ENCODE results near the gene SMARCD1. TPM values are rescaled to one million over a fixed set of nuclear protein-coding genes. Genes with fewer than 3 reads are reported as not detected.

The SMARCD1 gene
- total and polyA plus RNA-seq, 8 donors, result 2.9 to 75.9 (median 18.6) TPM

GRCh38 chr12:50040657-50041056 lies 44.5 kb upstream of the SMARCD1 start:
- no peaks in the 10 kb centered on the region for H3K27me3 ChIP-seq
- peaks cover 0 to 9% (median 8%) of the 10 kb centered on the region in 4 donors for H3K4me1 ChIP-seq
- no peak for TF ChIP-seq POLR2AphosphoS5 (IDR thresholded peaks at IDR 0.05)
- no peak for TF ChIP-seq POLR2A (IDR thresholded peaks at IDR 0.05)
- no peak for TF ChIP-seq EP300 (IDR thresholded peaks at IDR 0.05)
- no peak for TF ChIP-seq CTCF (IDR thresholded peaks at IDR 0.05)
- H3K27ac ChIP-seq, result no peak overlapping the region
- intact Hi-C loops (cut with DNase I; ENCODE audit: low total_unique reads), result no loop called here
- no peak overlapping the region for H3K4me3 ChIP-seq
- 74 to 83% (median 80%) methylated on average over 4 of the region's 4 CpGs for WGBS, 5 donors
- H3K9me3 ChIP-seq, result no peaks in the 10 kb centered on the region
- H3K36me3 ChIP-seq, result no peaks in the 10 kb centered on the region
- no peak for DNase-seq

DNA sequence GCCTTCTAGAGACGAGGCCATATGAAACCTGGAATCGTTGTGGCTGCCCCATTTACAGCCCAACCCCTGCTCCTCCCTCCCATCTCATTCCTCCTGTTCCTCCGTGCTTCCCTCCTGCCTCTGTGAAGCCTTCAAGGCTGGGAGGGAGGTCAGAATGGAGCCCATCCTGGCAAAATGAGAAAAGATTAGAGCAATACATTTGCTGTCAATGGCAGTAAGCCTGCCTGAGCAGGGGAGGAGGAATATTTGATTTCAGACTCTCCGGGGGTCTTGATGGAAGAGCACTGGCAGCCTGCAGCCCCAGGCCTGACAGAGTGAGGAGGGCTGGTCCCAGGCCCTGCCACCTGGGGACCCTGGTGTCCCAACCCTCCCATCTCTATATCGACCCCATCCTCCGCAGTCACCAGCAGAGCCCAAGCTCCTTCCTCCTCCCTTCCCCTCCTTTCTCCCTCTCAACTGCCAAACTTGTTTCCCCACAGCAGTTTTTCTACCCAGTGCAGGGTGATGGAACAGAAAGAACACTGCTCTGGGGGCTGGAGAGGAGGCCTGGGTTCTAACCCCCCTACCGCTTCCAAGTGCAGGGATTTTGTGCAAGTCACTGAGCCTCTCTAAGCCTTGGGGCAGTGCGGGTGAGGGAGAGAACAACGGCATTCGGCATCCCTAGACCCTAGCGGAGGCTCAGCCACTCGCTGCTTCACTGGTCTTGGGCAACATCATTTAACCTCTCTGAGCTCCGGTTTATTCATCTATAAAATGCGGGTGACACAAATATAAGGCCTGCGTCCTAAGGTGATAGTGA lies 43.9 kb upstream of the SMARCD1 start:
- no peak for DNase-seq
- Histone ChIP-seq H3K4me3 (no peak overlapping the region), H3K27ac (no peak overlapping the region), H3K9me3 (no peaks in the 10 kb centered on the region), H3K36me3 (no peaks in the 10 kb centered on the region), H3K27me3 (no peaks in the 10 kb centered on the region), H3K4me1 (peaks cover 0 to 9% (median 8%) of the 10 kb centered on the region in 4 donors)
- WGBS, 5 donors, result 77 to 85% (median 82%) methylated on average over 15 of the region's 15 CpGs
- TF ChIP-seq EP300 (IDR thresholded peaks at IDR 0.05), result no peak
- no peak for TF ChIP-seq POLR2AphosphoS5 (IDR thresholded peaks at IDR 0.05)
- TF ChIP-seq POLR2A (IDR thresholded peaks at IDR 0.05), result no peak
- TF ChIP-seq CTCF (IDR thresholded peaks at IDR 0.05), result no peak
- intact Hi-C loops (cut with DNase I; ENCODE audit: low total_unique reads), result no loop called here

GRCh38 chr12:50041962-50042361 lies 43.2 kb upstream of the SMARCD1 start:
- Histone ChIP-seq H3K4me1 (peaks cover 0 to 9% (median 8%) of the 10 kb centered on the region in 4 donors), H3K27ac (no peak overlapping the region), H3K36me3 (no peaks in the 10 kb centered on the region), H3K27me3 (no peaks in the 10 kb centered on the region), H3K9me3 (no peaks in the 10 kb centered on the region), H3K4me3 (no peak overlapping the region)
- TF ChIP-seq EP300 (IDR thresholded peaks at IDR 0.05) (no peak), CTCF (IDR thresholded peaks at IDR 0.05) (no peak), POLR2A (IDR thresholded peaks at IDR 0.05) (no peak), POLR2AphosphoS5 (IDR thresholded peaks at IDR 0.05) (no peak)
- no peak for DNase-seq
- intact Hi-C loops (cut with DNase I; ENCODE audit: low total_unique reads), result no loop called here
- WGBS, 5 donors, result 75 to 86% (median 80%) methylated on average over 5 of the region's 5 CpGs

GRCh38 chr12:50042693-50043092 lies 42.4 kb upstream of the SMARCD1 start:
- Histone ChIP-seq H3K4me3 (no peak overlapping the region), H3K4me1 (peaks cover 0 to 9% (median 8%) of the 10 kb centered on the region in 4 donors), H3K27ac (no peak overlapping the region), H3K9me3 (no peaks in the 10 kb centered on the region), H3K27me3 (no peaks in the 10 kb centered on the region), H3K36me3 (no peaks in the 10 kb centered on the region)
- intact Hi-C loops (cut with DNase I; ENCODE audit: low total_unique reads), result no loop called here
- TF ChIP-seq CTCF (IDR thresholded peaks at IDR 0.05) (no peak), POLR2AphosphoS5 (IDR thresholded peaks at IDR 0.05) (no peak)
- DNase-seq, result no peak
- 88 to 95% (median 91%) methylated on average over 6 of the region's 6 CpGs for WGBS, 5 donors
